ENCODE measurements around the gene FPGS. TPM values are rescaled to one million over a fixed set of nuclear protein-coding genes. Genes with fewer than 3 reads are reported as not detected.

FPGS gene
- polyA plus RNA-seq, 2 of the 4 experiments (the other 2 are of a cell fraction) = 28.8 to 48.5 TPM

DNA sequence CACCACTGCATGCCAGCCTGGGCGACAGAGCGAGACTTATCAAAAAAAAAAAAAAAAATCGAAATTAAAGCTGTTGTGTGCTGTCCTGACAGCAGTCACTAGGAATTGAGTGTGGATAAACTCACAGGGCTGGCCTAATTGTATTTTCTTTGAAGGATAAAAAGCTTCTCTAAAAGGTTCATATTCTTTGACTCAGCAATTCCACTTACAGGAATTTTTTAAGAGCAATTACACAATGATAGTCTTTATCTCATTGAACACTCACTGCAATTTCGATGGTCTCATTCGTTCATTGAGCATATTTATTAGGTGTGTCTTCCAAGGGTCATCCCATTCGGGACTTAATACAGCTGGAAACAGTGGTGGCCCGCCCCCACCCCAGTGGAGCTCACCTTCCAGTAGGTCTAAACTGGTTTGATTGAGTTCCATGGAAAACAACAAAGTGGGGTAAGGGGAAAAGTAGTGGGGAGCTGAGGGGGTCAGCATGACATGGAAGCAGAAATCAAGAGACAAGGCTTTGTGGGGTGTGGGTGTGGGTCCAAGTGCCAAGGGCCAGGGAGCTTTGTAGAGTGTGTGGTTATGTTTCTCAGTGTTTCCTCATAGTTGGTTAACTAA is 10.2 kb upstream of the FPGS start:
- Histone ChIP-seq H3K27ac (peak overlapping the region in 1 of 2 experiments; percentile 11; a peak in 1 of 6 replicates), H3K4me1 (peaks cover 12% of the 10 kb centered on the region; the same call in 2 of the 3 replicates), H3K4me2 (no peak overlapping the region), H3K9me3 (no peaks in the 10 kb centered on the region), H3K4me3 (no peak overlapping the region)
- no peak for ATAC-seq
- TF ChIP-seq MAFK (IDR thresholded peaks at IDR 0.05; ENCODE audit: partially characterized antibody) (peak; percentile 56), HEYL (CRISPR knock-in tag; IDR thresholded peaks at IDR 0.05) (no peak)
- 73% methylated on average over 7 of the region's 7 CpGs for WGBS (ENCODE audit: missing lambda C conversion rate)
- ChIA-PET CTCF (interaction anchor here (0.6 to 2.8 kb wide), 11 partner anchors 8 to 206 kb away, joined by 3 to 20 read pairs (median 3); partner anchors contain the start of gene TOR2A), POLR2A (interaction anchor here (0.8 to 1.0 kb wide), 3 partner anchors 10 to 11 kb away, joined by 3 to 6 read pairs (median 5); no protein-coding TSS in a partner anchor)
- DNase-seq (ENCODE audit: low read depth in 1 of 2, low spot score in 1 of 2) = no peak
- no peak for FAIRE-seq

DNA sequence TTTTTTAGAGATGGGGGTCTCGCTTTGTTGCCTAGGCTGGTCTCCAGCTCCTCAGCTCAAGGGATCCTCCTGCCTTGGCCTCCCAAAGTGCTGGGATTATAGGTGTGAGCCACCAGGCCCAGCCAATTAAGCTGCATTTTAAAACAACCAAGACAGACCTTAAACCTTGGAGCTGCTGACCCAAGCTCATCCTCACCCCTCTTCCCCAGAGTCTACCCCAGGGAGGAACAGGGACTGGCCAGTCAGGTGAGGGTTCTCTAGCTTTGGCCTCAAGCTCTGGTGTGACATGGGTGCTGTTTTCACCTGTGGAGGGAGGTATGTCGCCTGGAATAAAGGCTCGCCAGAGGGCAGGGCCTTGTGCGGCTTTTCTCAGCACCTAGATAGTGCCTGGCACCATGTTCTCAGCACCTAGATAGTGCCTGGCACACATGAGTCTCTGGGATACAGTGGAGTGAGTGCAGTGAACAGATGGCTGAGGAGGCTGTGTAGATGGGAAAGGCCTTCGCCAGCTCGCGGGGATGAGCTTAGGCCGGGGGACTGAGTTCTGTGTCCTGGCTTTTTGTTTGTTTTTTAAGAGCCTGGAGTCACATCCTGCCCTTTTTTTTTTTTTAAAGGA is 9.5 kb upstream of the FPGS start:
- DNase-seq (ENCODE audit: low read depth in 1 of 2, low spot score in 1 of 2) = no peak
- Histone ChIP-seq H3K4me3 (no peak overlapping the region), H3K4me2 (no peak overlapping the region), H3K27ac (peak overlapping the region in 1 of 2 experiments; percentile 26; a peak in 2 of 6 replicates), H3K9me3 (no peaks in the 10 kb centered on the region), H3K4me1 (peaks cover 10% of the 10 kb centered on the region; the same call in 2 of the 3 replicates)
- ATAC-seq = peak in 1 of 2 experiments; percentile 16; a peak in 2 of 6 replicates
- POLR2A ChIA-PET = interaction anchor here (0.6 to 0.9 kb wide), 2 partner anchors 9 to 37 kb away, joined by 3 to 4 read pairs; no protein-coding TSS in a partner anchor
- TF ChIP-seq POLR2AphosphoS2 (conservative IDR thresholded peaks at IDR 0.05; ENCODE audit: low read length) = peak; percentile 94
- TF ChIP-seq CTCF (IDR thresholded peaks at IDR 0.05) = no peak
- CTCF ChIA-PET = interaction anchor here (1.1 to 2.8 kb wide), 6 partner anchors 9 to 128 kb away, joined by 3 to 20 read pairs (median 10); partner anchors contain the start of gene TOR2A
- 64% methylated on average over 7 of the region's 8 CpGs for WGBS (ENCODE audit: missing lambda C conversion rate)
- no peak for FAIRE-seq

DNA sequence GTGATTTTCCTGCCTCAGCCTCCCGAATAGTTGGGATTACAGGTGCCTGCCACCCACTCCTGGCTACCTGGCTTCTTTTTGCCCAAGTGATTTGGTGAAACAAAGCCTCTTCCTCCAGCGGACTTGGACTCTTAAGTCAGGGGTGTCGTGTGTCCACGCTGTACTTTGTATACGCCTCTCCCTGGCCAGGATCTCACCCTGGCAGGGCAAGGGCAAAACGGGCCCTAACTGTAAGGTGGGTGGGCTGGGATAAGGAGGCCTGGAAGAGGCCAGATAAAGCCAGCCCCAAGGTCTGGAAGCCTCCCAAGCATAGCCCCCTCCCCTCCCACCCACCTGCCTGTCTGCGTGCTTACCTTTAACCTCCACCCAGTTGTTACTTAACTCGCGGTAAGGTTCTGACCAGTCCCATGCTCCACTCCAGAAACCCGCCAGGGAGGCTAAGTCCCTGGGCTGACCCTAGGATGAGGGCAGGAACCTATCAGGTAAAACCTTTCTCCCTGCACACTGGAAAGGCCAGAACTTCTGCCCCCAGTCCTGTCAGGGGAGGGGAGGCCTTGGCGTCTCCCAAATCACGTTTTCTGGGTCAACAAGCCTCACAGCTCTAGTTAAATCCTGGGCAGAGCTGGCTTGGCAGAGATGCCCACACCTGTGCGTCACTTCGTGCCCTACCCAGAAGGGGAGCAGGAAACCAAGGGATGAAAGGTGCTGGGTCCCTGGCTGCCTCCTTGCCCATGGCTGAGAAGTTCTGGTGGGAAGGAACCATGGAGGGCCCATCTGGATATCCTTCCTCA is 8.5 kb upstream of the FPGS start:
- ChIA-PET CTCF (interaction anchor here (1.9 to 2.1 kb wide), 4 partner anchors 10 to 76 kb away, joined by 6 to 20 read pairs (median 10); partner anchors contain the start of gene TOR2A), POLR2A (interaction anchor here (0.6 to 1.0 kb wide), 2 partner anchors 9 to 38 kb away, joined by 3 to 4 read pairs; partner anchors contain the start of gene CDK9)
- Histone ChIP-seq H3K4me3 (no peak overlapping the region), H3K9me3 (no peaks in the 10 kb centered on the region), H3K27ac (peak overlapping the region in 1 of 2 experiments; percentile 29; a peak in 1 of 6 replicates), H3K4me2 (no peak overlapping the region), H3K4me1 (peaks cover 16% of the 10 kb centered on the region; the same call in 2 of the 3 replicates)
- no peak for FAIRE-seq
- no peak for DNase-seq (ENCODE audit: low read depth in 1 of 2, low spot score in 1 of 2)
- 86% methylated on average over 13 of the region's 14 CpGs for WGBS (ENCODE audit: missing lambda C conversion rate)
- ATAC-seq = peak in 1 of 2 experiments; percentile 17; a peak in 3 of 6 replicates
- no peak for TF ChIP-seq POLR2A (IDR thresholded peaks at IDR 0.05; ENCODE audit: low read length)
- TF ChIP-seq RAD21 (conservative IDR thresholded peaks at IDR 0.05 in 1 of 2, IDR thresholded peaks at IDR 0.05 in 1 of 2) = no peak
- TF ChIP-seq POLR2AphosphoS2 (conservative IDR thresholded peaks at IDR 0.05; ENCODE audit: low read length) = peak; percentile 38; the same call in 1 of the 2 replicates
- TF ChIP-seq E2F6 (IDR thresholded peaks at IDR 0.05; ENCODE audit: borderline replicate concordance, low read depth) = no peak
- TF ChIP-seq MAZ (IDR thresholded peaks at IDR 0.05; ENCODE audit: borderline replicate concordance, low read depth, low read length) = no peak
- no peak for TF ChIP-seq HOXA7 (CRISPR knock-in tag; IDR thresholded peaks at IDR 0.05)
- no peak for TF ChIP-seq CTCF (IDR thresholded peaks at IDR 0.05)

All from A549 (cell line).